Activated naive CD8-positive, alpha-beta T cell treated with anti-CD3 and anti-CD28 coated beads, Interleukin-2, amount 10 ng/mL, durations not matched to agents 7 days and 5 days (primary cell): Measurements from ENCODE around the gene ANO2. TPM values are rescaled to one million over a fixed set of nuclear protein-coding genes. Genes with fewer than 3 reads are reported as not detected.
A peak's percentile ranks its signal among the peaks of the same experiment; 100 is the strongest.

Experiments
- ATAC-seq: fragments of 150-1000 bp; cut with Tn5 transposase; one replicate; pipeline ENCODE4 v1.10.0; 2021; ENCODE audit warnings: low read depth, moderate library complexity
- POLR2A ChIA-PET: fragments of 350-600 bp; sonication (Branson Sonifier 250); formaldehyde crosslinking; loops from one replicate; lab custom pipeline; 2021; ENCODE audit warnings: antibody characterized with exemption; lab: Charles Lee
- DNase-seq: peaks from one replicate; pipeline ENCODE4 v3.0.0; 2021
- H3K27ac Mint-ChIP-seq: one replicate; pipeline ENCODE4 v1.8.0; 2022; ENCODE audit warnings: mild to moderate bottlenecking, mixed read lengths
- H3K27me3 Mint-ChIP-seq: one replicate; pipeline ENCODE4 v1.8.0; 2022; ENCODE audit warnings: mild to moderate bottlenecking, moderate library complexity, mixed read lengths
- H3K36me3 Mint-ChIP-seq: one replicate; pipeline ENCODE4 v1.8.0; 2021; ENCODE audit warnings: mild to moderate bottlenecking, mixed read lengths
- H3K4me1 Mint-ChIP-seq: one replicate; pipeline ENCODE4 v1.8.0; 2021; ENCODE audit warnings: mixed read lengths
- H3K4me3 Mint-ChIP-seq: one replicate; pipeline ENCODE4 v1.8.0; 2022; ENCODE audit warnings: mild to moderate bottlenecking, moderate library complexity, mixed read lengths
- H3K9me3 Mint-ChIP-seq: one replicate; pipeline ENCODE4 v1.8.0; 2021; ENCODE audit warnings: mixed read lengths
- total RNA-seq, 2 experiments: library from RNA; stranded (reverse); gene quantifications; one replicate each; pipeline ENCODE4 v1.2.3, GENCODE V29; 2021

The ANO2 gene
- not detected for total RNA-seq

- Mint-ChIP-seq H3K4me1 (peaks cover 1% of the 10 kb centered on the region), H3K27me3 (peaks cover 49% of the 10 kb centered on the region), H3K4me3 (no peak within 1 kb of the TSS), H3K9me3 (no peaks in the 10 kb centered on the region), H3K36me3 (no peaks in the 10 kb centered on the region), H3K27ac (no peak within 1 kb of the TSS)
- ATAC-seq: no peak
- DNase-seq: no peak
- POLR2A ChIA-PET: no interaction called here
Observed at GRCh38 chr12:5945071-5946008, at the start of gene ANO2. TSS of gene ANO2 (minus strand) at chr12:5945259. CDS start at chr12:5945217, 42 bp downstream.

DNA sequence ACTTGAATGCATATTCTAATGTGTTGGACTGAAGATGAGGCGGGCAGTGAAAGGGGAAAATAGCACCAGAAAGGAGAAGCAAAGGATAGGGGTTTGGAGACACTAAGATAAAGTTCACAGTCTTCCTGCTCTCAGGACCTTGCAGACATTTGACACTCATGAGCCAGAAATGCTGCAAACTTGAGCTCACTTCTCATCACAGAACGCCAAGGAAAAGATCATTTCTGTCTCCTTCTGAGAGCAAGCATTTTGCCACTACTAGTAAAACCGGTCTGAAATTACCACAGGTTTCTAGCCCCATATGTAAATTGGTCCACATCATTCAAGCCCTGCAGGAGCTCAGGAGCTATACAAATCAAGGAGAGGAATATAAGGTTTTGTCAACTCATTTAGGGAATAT lies 44.6 kb upstream of the ANO2 start:
- no peaks in the 10 kb centered on the region for H3K27me3 Mint-ChIP-seq
- ATAC-seq (no peak), DNase-seq (no peak)
- H3K4me3 Mint-ChIP-seq: no peak overlapping the region
- H3K27ac Mint-ChIP-seq: no peak overlapping the region
- POLR2A ChIA-PET: no interaction called here
- H3K9me3 Mint-ChIP-seq: no peaks in the 10 kb centered on the region
- H3K36me3 Mint-ChIP-seq: no peaks in the 10 kb centered on the region
- peaks cover 1% of the 10 kb centered on the region for H3K4me1 Mint-ChIP-seq

DNA sequence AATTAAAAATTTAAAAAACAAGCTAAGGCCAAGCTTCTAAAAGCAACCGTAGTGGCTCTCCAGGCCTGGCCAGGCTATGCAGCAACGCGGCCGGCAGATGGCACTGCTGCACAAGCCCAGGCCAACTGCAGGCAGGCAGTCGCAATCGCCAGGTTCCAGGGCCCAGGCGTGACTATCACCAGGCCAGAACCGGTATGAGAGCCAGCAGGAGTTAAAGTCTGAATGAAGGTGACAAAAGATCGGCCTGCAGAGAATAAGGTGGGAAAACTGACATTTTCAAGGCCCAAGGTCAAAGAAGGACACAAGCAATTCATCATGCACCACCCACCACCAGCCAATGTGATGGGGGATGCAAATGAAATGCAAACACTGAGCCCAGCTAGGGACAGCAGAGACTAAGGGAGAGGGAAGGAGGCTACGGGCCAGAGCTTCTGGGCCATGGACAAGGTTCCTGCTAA lies 43.6 kb upstream of the ANO2 start:
- Mint-ChIP-seq H3K4me1 (peaks cover 1% of the 10 kb centered on the region), H3K9me3 (no peaks in the 10 kb centered on the region), H3K36me3 (no peaks in the 10 kb centered on the region), H3K4me3 (no peak overlapping the region), H3K27ac (no peak overlapping the region), H3K27me3 (no peaks in the 10 kb centered on the region)
- ATAC-seq (peak; percentile 94), DNase-seq (peak; percentile 80)
- POLR2A ChIA-PET: no interaction called here

- H3K36me3 Mint-ChIP-seq: no peaks in the 10 kb centered on the region
- ATAC-seq (no peak), DNase-seq (no peak)
- H3K27me3 Mint-ChIP-seq: no peaks in the 10 kb centered on the region
- H3K4me1 Mint-ChIP-seq: peaks cover 1% of the 10 kb centered on the region
- POLR2A ChIA-PET: no interaction called here
- no peak overlapping the region for H3K4me3 Mint-ChIP-seq
- no peaks in the 10 kb centered on the region for H3K9me3 Mint-ChIP-seq
- H3K27ac Mint-ChIP-seq: no peak overlapping the region
Observed at GRCh38 chr12:5988088-5988487, 43.0 kb upstream of the ANO2 start.

DNA sequence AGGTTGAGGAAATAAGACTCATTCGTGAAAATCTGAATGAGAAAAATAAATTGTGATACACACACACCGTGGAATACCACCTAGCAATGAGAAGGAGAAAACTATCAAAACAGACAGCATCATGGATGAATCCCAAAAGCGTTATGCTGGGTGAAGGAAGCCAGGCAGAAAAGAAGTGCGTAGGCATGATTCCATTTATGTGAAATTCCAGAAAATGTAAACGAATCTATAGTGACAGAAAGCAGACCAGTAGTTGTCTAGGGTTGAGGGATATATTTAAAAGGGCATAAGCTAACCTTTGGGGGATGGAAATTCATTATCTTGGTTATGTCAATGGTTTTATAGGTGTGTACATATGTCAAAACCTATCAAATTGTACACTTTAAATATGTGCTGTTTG lies 42.5 kb upstream of the ANO2 start:
- H3K27ac Mint-ChIP-seq: no peak overlapping the region
- no peak for DNase-seq
- POLR2A ChIA-PET: no interaction called here

DNA sequence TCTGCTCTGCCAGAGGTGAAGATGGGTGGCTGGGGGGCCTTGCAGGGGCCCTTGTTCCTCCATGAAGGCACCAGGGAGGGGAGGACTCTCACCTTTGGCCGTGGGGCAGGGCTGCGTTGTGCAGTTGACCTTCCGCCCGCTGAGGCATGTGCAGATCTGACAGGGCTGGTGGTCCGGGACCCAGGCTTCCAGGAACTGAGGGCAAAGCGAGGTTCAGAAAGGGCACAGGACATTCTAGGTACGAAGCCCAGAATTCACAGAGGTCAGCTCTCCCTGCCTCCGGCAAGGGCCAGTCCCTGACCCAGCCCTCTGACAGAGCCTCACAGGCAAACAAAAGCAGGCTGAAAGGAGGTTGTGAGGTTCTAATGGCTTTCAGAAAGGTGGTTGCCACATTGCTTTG lies 40.4 kb upstream of the ANO2 start:
- Mint-ChIP-seq H3K4me1 (peaks cover 1% of the 10 kb centered on the region), H3K36me3 (no peaks in the 10 kb centered on the region), H3K4me3 (no peak overlapping the region), H3K27ac (no peak overlapping the region), H3K27me3 (no peaks in the 10 kb centered on the region), H3K9me3 (no peaks in the 10 kb centered on the region)
- POLR2A ChIA-PET: no interaction called here
- DNase-seq: no peak
- no peak for ATAC-seq

More for the DNA sequence above, 42.5 kb upstream of the ANO2 start:
- H3K36me3 Mint-ChIP-seq: no peaks in the 10 kb centered on the region
- H3K9me3 Mint-ChIP-seq: no peaks in the 10 kb centered on the region
- ATAC-seq: no peak
- no peaks in the 10 kb centered on the region for H3K27me3 Mint-ChIP-seq
- H3K4me1 Mint-ChIP-seq: peaks cover 1% of the 10 kb centered on the region
- H3K4me3 Mint-ChIP-seq: no peak overlapping the region

GRCh38 chr12:5984873-5985272 lies 39.8 kb upstream of the ANO2 start:
- Mint-ChIP-seq H3K27ac (no peak overlapping the region), H3K9me3 (no peaks in the 10 kb centered on the region), H3K36me3 (no peaks in the 10 kb centered on the region), H3K4me1 (peaks cover 1% of the 10 kb centered on the region), H3K27me3 (no peaks in the 10 kb centered on the region), H3K4me3 (no peak overlapping the region)
- no peak for DNase-seq
- POLR2A ChIA-PET: no interaction called here
- no peak for ATAC-seq

GRCh38 chr12:5982106-5982505 lies 37.0 kb upstream of the ANO2 start:
- H3K4me1 Mint-ChIP-seq: no peaks in the 10 kb centered on the region
- H3K27me3 Mint-ChIP-seq: no peaks in the 10 kb centered on the region
- no peak overlapping the region for H3K27ac Mint-ChIP-seq
- no peaks in the 10 kb centered on the region for H3K36me3 Mint-ChIP-seq
- DNase-seq (no peak), ATAC-seq (no peak)
- no peak overlapping the region for H3K4me3 Mint-ChIP-seq
- POLR2A ChIA-PET: no interaction called here
- no peaks in the 10 kb centered on the region for H3K9me3 Mint-ChIP-seq

- Mint-ChIP-seq H3K4me1 (no peaks in the 10 kb centered on the region), H3K36me3 (no peaks in the 10 kb centered on the region), H3K9me3 (no peaks in the 10 kb centered on the region), H3K27ac (no peak overlapping the region), H3K27me3 (peaks cover 1% of the 10 kb centered on the region), H3K4me3 (no peak overlapping the region)
- POLR2A ChIA-PET: no interaction called here
- DNase-seq (no peak), ATAC-seq (no peak)
Observed at GRCh38 chr12:5977556-5977955, 32.5 kb upstream of the ANO2 start.

DNA sequence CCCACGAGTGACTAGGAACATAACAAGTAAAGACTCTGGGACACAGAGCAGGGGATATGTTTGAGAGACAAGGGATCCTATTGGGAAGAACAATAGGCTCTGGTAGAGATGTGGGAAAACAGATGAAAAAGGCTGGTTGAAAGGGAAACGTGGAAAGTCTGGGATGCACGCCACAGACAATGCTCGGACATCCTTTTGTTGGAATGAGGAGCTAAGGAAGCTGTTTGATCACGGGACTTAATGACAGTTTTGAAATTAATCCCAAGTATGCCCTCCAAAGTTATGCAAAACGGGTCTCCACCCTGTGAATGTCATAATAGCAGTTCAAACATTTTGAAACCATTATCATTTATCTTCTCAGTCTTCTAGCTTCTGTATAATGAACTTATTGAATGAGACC lies 31.7 kb upstream of the ANO2 start:
- Mint-ChIP-seq H3K27me3 (peaks cover 1% of the 10 kb centered on the region), H3K36me3 (no peaks in the 10 kb centered on the region), H3K4me3 (no peak overlapping the region), H3K27ac (no peak overlapping the region), H3K4me1 (no peaks in the 10 kb centered on the region), H3K9me3 (no peaks in the 10 kb centered on the region)
- POLR2A ChIA-PET: no interaction called here
- ATAC-seq (no peak), DNase-seq (no peak)

DNA sequence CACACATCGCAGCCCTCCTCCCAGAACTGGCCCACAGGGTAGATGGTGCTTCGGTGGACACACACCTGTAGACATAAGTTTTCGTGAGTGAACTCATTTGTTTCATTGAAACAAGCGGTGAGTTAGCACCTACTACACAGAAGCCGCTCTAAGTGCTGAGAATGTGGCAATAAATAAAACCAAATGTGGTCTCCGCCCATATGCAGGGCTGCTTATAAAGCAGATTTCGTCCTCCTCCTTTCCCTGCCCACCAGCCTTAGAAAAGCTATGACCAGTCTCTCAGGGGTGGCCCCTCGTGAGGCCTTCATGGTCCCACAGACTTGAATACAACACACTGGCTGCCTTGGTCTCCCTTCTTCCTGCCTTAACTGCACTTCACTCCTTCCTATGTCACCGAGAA lies 31.1 kb upstream of the ANO2 start:
- POLR2A ChIA-PET: no interaction called here
- Mint-ChIP-seq H3K36me3 (no peaks in the 10 kb centered on the region), H3K4me3 (no peak overlapping the region), H3K27me3 (peaks cover 1% of the 10 kb centered on the region), H3K27ac (no peak overlapping the region), H3K9me3 (no peaks in the 10 kb centered on the region), H3K4me1 (no peaks in the 10 kb centered on the region)
- DNase-seq (no peak), ATAC-seq (no peak)

- ATAC-seq (no peak), DNase-seq (no peak)
- no peak overlapping the region for H3K4me3 Mint-ChIP-seq
- H3K4me1 Mint-ChIP-seq: no peaks in the 10 kb centered on the region
- no peaks in the 10 kb centered on the region for H3K9me3 Mint-ChIP-seq
- H3K27me3 Mint-ChIP-seq: peaks cover 1% of the 10 kb centered on the region
- H3K27ac Mint-ChIP-seq: no peak overlapping the region
- POLR2A ChIA-PET: no interaction called here
- H3K36me3 Mint-ChIP-seq: no peaks in the 10 kb centered on the region
Observed at GRCh38 chr12:5973461-5974115, 28.5 kb upstream of the ANO2 start.

DNA sequence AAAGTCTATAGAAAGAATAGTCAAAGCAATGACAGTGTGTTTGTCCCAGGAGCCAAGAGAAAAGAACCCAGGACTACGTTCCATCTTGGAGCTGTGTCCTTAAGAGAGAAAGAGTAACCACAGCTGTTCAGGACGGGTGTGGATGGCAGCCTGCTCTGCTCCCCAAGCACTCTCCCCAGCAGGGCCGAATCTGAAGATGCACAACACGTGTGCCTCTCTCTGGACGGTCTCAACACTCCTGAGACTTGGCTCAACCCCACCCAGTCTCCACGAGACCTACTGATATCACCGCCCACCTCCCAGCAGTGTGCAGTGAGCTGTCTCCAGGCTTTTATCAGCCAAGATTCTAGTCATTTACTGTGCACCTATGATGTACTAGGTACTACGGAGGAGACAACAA lies 27.3 kb upstream of the ANO2 start:
- POLR2A ChIA-PET: no interaction called here

More for the DNA sequence above, 27.3 kb upstream of the ANO2 start:
- Mint-ChIP-seq H3K4me3 (no peak overlapping the region), H3K27me3 (peaks cover 1% of the 10 kb centered on the region), H3K36me3 (no peaks in the 10 kb centered on the region), H3K27ac (no peak overlapping the region), H3K9me3 (no peaks in the 10 kb centered on the region), H3K4me1 (no peaks in the 10 kb centered on the region)
- DNase-seq (no peak), ATAC-seq (no peak)
